ENCODE data around the gene SNX4.

DNA sequence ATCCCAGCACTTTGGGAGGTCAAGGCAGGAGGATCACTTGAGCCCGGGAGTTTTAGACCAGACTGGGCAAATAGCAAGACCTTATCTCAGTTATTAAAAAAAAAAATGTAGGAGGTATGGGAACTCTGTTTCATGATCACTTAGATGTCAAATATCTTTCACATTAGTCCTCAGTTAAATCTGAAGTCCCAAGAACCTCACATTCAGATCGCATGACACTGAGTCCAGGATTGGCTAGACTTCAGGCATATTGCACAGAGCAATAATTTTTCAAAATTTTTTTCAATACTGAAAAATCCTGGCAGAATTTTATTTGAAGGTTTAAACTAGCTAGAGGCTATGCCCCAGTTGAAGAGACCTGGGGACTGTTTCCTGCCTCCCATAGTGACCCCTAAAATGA, 88.6 kb downstream of the SNX4 start:
- TF ChIP-seq, protein P1, sequence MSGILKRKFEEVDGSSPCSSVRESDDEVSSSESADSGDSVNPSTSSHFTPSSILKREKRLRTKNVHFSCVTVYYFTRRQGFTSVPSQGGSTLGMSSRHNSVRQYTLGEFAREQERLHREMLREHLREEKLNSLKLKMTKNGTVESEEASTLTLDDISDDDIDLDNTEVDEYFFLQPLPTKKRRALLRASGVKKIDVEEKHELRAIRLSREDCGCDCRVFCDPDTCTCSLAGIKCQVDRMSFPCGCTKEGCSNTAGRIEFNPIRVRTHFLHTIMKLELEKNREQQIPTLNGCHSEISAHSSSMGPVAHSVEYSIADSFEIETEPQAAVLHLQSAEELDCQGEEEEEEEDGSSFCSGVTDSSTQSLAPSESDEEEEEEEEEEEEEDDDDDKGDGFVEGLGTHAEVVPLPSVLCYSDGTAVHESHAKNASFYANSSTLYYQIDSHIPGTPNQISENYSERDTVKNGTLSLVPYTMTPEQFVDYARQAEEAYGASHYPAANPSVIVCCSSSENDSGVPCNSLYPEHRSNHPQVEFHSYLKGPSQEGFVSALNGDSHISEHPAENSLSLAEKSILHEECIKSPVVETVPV (CRISPR knock-in tag; IDR thresholded peaks at IDR 0.05), result no peak
- TF ChIP-seq ZFP30 (CRISPR knock-in tag; IDR thresholded peaks at IDR 0.05), result no peak
- TF ChIP-seq PPARA (CRISPR knock-in tag; IDR thresholded peaks at IDR 0.05; ENCODE audit: borderline replicate concordance), result no peak
- no peak for TF ChIP-seq ARNTL (CRISPR knock-in tag; IDR thresholded peaks at IDR 0.05; ENCODE audit: borderline replicate concordance, low read depth)
